ENCODE measurements around the gene TDRD6.
"Not testable (repeated sequence)": the region's sequence is repeated elsewhere in the genome, so short reads cannot be mapped to it uniquely, and the experiment has no call there.

The TDRD6 gene

DNA sequence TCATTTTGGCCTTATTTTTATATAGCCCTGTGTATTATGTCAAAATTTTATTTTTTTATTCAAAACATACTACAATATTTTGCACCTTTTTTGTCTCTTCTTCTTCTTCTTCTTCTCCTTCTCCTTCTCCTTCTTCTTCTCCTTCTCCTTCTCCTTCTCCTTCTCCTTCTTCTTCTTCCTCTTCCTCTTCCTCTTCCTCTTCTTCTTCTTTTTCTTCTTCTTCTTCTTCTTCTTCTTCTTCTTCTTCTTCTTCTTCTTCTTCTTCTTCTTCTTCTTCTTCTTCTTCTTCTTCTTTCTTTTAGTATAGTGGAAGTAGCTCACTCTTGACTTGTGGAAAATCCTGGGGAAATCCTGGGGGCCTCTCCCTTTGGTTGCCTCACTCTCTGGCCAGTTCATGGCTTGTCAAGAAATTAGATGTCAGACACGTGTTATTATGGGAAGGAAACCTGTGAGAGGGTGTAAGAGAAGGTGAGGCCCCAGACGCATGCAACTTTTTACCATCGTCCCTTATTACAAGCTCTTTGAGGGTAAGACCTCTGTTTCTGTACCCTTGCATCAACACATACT, 56.6 kb downstream of the TDRD6 start:
- not testable (repeated sequence) for DNase-seq (ENCODE audit: low read depth in 2 of 2)

GRCh38 chr6:46745973-46746372, 58.3 kb downstream of the TDRD6 start:
- DNase-seq (ENCODE audit: low read depth in 2 of 2): no peak

GRCh38 chr6:46746696-46747095, 59.0 kb downstream of the TDRD6 start, which contains the start of gene ANKRD66:
Gene ANKRD66 (plus strand): TSS chr6:46746933. CDS start chr6:46751949, 5,016 bp downstream.
- no peak for DNase-seq (ENCODE audit: low read depth in 2 of 2)

DNA sequence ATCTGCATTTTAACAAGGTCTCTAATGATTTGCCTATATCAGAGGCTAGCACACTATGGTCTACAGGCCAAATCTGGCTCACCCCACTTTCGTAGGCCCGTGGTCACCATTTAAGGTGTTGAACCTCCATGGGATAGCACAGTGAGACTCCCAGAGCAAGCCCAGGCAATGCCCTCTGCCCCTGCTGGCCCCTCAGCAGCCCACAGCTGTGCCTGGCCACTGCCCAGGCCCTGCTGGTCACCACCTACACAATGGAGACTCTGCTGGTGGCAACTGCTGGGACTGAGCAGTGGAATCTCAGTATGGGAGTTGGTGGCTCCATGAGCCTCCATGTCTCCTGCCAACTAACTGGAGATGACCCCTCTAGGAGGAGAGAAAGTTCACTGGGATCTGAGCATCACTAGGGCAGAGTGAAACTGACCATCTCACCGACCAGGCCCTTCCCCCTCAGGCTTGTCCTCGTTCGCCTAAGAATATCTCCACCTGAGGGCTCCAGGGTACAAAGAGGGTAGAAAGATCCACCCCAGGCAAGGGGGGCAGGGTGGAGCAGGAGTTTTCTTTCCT, 61.3 kb downstream of the TDRD6 start:
- DNase-seq (ENCODE audit: low read depth in 2 of 2): no peak

DNA sequence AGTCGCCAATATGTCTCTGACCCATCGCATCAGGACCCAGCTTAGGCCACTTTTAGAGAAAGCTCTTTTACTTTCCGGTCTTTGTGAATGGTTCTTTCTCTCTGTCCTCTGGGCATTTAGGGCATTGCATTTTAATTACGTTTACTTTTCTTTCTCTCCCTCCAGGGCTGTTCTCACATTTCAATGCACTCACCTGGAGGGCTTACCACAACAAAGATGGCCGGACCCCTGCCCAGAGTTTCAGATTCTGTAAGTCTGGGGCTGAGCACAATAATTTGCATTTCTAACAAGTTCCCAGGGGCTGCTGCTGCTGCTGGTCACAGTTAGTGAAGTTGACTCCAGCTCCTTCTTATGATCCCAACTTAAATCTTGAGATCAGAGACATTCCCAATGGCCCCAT, 62.0 kb downstream of the TDRD6 start:
- DNase-seq (ENCODE audit: low read depth in 2 of 2): no peak

DNA sequence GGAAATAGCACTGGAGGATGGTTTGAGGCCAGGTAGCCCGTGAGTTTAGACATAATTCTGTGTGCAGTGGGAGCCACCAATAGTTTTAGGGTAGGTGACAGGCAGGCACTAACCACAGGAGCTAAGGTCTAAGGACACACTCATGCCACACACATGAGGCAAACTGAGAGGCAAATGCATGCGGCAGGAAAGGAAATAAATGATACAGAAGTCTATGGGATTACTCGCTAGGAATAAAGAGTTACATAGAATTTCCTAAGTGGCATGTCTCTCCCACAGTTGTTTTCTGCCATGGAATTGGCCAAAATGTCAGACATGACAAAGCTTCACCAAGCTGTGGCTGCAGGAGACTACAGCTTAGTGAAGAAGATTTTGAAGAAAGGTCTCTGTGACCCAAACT, 64.0 kb downstream of the TDRD6 start:
- DNase-seq (ENCODE audit: low read depth in 2 of 2): no peak
